HFFc6 (cell line): ENCODE data around the gene MAGOH. TPM values are rescaled to one million over a fixed set of nuclear protein-coding genes. Genes with fewer than 3 reads are reported as not detected.

Experiments
- DNase-seq: peaks from one replicate; pipeline ENCODE4 v3.0.0-alpha.2; 2018
- H3K27ac Mint-ChIP-seq: 2 replicates; pipeline ENCODE4 v1.8.0; 2020; ENCODE audit warnings: mild to moderate bottlenecking, mixed read lengths
- H3K27me3 Mint-ChIP-seq: 2 replicates; pipeline ENCODE4 v1.8.0; 2021; ENCODE audit warnings: mild to moderate bottlenecking, moderate library complexity, mixed read lengths; ENCODE audit not compliant: insufficient read depth
- H3K36me3 Mint-ChIP-seq: 2 replicates; pipeline ENCODE4 v1.8.0; 2021; ENCODE audit warnings: low read depth, mixed read lengths
- H3K4me1 Mint-ChIP-seq: 2 replicates; pipeline ENCODE4 v1.8.0; 2020; ENCODE audit warnings: low read depth, mixed read lengths
- H3K4me3 Mint-ChIP-seq: 2 replicates; pipeline ENCODE4 v1.8.0; 2020; ENCODE audit warnings: mild to moderate bottlenecking, moderate library complexity, mixed read lengths
- H3K9me3 Mint-ChIP-seq: 2 replicates; pipeline ENCODE4 v1.8.0; 2020; ENCODE audit warnings: mild to moderate bottlenecking, mixed read lengths
- total RNA-seq, 6 experiments: library from RNA; stranded (reverse); fragmentation: NEBNext Ultra II Directional; extraction: Animal tissue kit (Norgen Biotek cat#: 25700); gene quantifications; 2 replicates in 1 of 6; 3 replicates in 5 of 6; pipeline ENCODE4 v1.2.3, GENCODE V29; 2021
- TF ChIP-seq, protein P1 (sequence below): fragments of 200-600 bp; sonication (generic); IDR thresholded peaks from 2 replicates; pipeline ENCODE4 v1.5.0; 2021; ENCODE audit warnings: antibody characterized with exemption, mild to moderate bottlenecking

MAGOH gene
- total RNA-seq, 6 experiments from 2014 or later, result 34.9 to 54.2 (median 47.1) TPM

DNA sequence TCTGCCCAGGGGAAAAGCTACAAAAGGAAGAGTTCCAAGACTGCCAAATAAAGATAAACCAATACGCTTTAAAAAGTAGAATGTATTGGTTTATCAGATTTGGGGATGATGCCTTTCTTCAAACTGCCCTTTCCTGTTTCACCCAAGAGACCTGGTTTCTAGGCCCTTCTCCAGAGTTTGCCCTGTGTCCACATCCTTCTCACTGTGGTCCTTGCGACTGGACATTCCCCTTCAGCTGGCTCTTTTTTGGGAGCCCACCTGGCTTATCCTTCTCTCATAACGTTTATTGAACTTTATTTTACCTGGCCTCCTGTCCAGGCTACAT, 17.4 kb downstream of the MAGOH start:
- Mint-ChIP-seq H3K4me3 (peak overlapping the region; percentile 95), H3K4me1 (peaks cover 27% of the 10 kb centered on the region), H3K27me3 (peaks cover 3% of the 10 kb centered on the region; the same call in 1 of the 2 replicates), H3K9me3 (no peaks in the 10 kb centered on the region), H3K36me3 (0 out of 2 replicates have a peak, but pooled peaks cover 11% of the 10 kb centered on the region), H3K27ac (peak overlapping the region; percentile 97)
- TF ChIP-seq, protein P1, sequence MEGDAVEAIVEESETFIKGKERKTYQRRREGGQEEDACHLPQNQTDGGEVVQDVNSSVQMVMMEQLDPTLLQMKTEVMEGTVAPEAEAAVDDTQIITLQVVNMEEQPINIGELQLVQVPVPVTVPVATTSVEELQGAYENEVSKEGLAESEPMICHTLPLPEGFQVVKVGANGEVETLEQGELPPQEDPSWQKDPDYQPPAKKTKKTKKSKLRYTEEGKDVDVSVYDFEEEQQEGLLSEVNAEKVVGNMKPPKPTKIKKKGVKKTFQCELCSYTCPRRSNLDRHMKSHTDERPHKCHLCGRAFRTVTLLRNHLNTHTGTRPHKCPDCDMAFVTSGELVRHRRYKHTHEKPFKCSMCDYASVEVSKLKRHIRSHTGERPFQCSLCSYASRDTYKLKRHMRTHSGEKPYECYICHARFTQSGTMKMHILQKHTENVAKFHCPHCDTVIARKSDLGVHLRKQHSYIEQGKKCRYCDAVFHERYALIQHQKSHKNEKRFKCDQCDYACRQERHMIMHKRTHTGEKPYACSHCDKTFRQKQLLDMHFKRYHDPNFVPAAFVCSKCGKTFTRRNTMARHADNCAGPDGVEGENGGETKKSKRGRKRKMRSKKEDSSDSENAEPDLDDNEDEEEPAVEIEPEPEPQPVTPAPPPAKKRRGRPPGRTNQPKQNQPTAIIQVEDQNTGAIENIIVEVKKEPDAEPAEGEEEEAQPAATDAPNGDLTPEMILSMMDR, result no peak
- no peak for DNase-seq

DNA sequence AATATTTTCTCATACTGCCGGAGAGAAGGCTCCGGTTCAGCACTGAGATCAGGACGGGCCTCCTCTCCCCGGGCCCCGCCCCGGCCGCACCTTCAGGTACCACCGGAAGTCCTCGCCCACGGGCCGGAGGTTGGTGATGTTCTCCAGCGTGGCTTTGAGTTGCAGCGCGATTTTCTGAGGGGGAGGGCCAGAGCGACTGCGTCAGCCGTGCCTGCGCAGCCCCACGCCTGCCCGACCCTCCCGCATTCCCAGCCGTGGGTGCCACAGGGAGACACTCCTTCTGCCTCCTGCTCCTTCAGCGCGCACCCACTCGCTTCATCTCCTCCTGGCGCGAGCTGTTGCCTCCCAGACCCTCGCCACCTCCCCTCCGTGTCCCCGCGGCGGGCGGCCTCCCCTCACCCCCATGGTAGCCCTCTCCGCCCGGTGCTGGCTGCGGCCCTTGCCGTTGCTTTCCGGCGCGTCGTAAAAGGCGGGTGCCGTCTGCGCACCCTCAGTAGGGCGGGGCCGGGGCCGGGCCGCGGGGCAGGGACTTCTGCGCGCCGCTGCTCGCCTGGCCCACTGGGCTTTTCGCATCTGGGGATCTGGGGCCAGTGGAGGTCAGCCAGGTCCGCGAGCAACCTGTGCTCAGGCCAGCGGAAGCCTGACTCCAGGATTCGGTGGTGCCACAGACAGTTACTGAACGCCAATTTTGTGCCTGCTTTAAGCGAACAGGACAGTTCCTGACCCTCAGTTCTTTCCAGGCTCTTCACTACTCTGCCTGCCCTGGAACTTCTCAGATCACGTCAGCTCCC, 18.0 kb downstream of the MAGOH start, which contains the start of gene CZIB:
TSS of gene CZIB (minus strand) at position 464 of the 791 bp plus-strand sequence. CDS start at position 405, 59 bp downstream.
- TF ChIP-seq, protein P1, result no peak
- H3K4me1 Mint-ChIP-seq, result peaks cover 27% of the 10 kb centered on the region
- H3K4me3 Mint-ChIP-seq, result peak within 1 kb of the TSS; percentile 95
- peak within 1 kb of the TSS; percentile 97 for H3K27ac Mint-ChIP-seq
- H3K36me3 Mint-ChIP-seq, result 0 out of 2 replicates have a peak, but pooled peaks cover 11% of the 10 kb centered on the region
- peaks cover 4% of the 10 kb centered on the region; the same call in 1 of the 2 replicates for H3K27me3 Mint-ChIP-seq
- DNase-seq, result peak; percentile 87
- H3K9me3 Mint-ChIP-seq, result no peaks in the 10 kb centered on the region

DNA sequence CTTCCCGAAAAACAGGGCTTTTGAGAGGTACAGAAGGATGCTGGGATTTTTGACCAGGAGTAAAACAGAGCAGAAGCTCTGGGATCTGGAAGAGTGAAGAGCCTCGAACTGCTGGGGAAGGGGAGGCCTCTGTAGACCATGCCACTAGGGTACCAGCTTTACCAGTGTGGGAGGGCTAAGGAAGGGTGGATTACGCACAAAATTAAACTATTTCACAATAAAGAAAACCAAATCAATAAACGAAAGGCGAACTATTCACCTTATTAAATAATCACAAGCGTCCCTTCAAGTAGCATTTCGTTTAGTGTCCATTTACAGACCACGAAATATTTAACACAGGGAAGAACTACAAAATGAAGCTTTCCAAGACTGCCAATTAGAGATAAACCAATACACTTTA, 18.6 kb downstream of the MAGOH start:
- no peak for DNase-seq
- H3K27ac Mint-ChIP-seq, result peak overlapping the region; percentile 97
- TF ChIP-seq, protein P1, result no peak

DNA sequence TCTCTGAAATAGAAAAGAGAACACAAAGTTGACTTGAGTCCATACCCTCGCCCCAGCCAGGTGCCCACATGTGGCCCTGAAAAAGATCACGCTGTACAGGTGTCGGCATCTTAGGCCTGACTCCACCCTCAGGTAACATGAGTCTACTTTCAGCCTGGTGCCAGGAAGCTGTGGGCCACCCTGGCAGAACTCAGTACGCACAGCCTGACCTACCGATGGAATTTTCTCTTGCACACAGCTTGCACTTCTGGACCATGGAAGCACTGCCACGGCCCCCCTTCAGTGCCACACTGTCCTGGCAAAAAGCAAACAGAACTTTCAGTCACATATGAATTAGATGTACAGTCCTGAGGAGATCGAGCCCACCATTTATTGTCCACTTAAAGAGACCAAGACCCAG, 20.1 kb downstream of the MAGOH start:
- H3K4me1 Mint-ChIP-seq, result peaks cover 27% of the 10 kb centered on the region
- TF ChIP-seq, protein P1, result no peak
- no peak overlapping the region for H3K27ac Mint-ChIP-seq
- H3K4me3 Mint-ChIP-seq, result no peak overlapping the region
- peaks cover 1% of the 10 kb centered on the region; the same call in 1 of the 2 replicates for H3K27me3 Mint-ChIP-seq
- H3K9me3 Mint-ChIP-seq, result no peaks in the 10 kb centered on the region
- H3K36me3 Mint-ChIP-seq, result 0 out of 2 replicates have a peak, but pooled peaks cover 11% of the 10 kb centered on the region
- no peak for DNase-seq

More for the DNA sequence above, 18.6 kb downstream of the MAGOH start:
- 0 out of 2 replicates have a peak, but pooled peaks cover 11% of the 10 kb centered on the region for H3K36me3 Mint-ChIP-seq
- H3K4me1 Mint-ChIP-seq, result peaks cover 27% of the 10 kb centered on the region
- H3K4me3 Mint-ChIP-seq, result peak overlapping the region; percentile 95
- H3K9me3 Mint-ChIP-seq, result no peaks in the 10 kb centered on the region
- H3K27me3 Mint-ChIP-seq, result peaks cover 4% of the 10 kb centered on the region; the same call in 1 of the 2 replicates

DNA sequence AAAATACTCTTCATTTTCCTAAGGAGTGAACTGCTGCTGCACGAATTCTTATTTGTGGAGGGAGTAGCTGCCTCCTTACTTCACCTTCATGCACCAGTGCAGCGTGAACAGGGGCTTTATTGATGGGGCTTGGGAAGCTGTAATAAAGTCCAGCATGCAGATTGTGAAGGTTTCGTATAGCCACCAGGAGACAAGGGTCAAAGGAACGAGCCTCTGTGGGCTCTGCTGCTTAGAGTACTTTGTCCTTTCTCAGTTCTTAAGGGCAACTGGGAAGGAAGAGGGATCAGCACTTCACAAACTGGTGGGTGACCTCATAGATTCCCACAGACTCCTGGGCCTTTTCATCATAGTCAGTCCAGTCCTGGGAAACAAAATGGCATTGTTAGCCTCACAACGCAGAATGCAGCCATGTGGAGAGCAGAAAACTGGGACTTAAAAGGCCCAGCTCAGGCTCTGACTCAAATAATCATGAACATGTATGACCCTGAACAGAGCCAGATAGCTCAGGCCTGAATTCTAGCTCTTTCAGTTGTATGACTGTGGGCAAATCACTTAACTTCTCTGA, 23.9 kb downstream of the MAGOH start:
- Mint-ChIP-seq H3K4me1 (peaks cover 13% of the 10 kb centered on the region), H3K36me3 (peaks cover 36% of the 10 kb centered on the region), H3K27me3 (peaks cover 1% of the 10 kb centered on the region; the same call in 1 of the 2 replicates), H3K27ac (no peak overlapping the region), H3K4me3 (no peak overlapping the region), H3K9me3 (no peaks in the 10 kb centered on the region)
- no peak for DNase-seq
- TF ChIP-seq, protein P1, result no peak
